Measurements from ENCODE around the gene SOD3. TPM values are rescaled to one million over a fixed set of nuclear protein-coding genes. Genes with fewer than 3 reads are reported as not detected.

The SOD3 gene
- total and polyA plus RNA-seq, 4 experiments from 2014 or later: not detected

DNA sequence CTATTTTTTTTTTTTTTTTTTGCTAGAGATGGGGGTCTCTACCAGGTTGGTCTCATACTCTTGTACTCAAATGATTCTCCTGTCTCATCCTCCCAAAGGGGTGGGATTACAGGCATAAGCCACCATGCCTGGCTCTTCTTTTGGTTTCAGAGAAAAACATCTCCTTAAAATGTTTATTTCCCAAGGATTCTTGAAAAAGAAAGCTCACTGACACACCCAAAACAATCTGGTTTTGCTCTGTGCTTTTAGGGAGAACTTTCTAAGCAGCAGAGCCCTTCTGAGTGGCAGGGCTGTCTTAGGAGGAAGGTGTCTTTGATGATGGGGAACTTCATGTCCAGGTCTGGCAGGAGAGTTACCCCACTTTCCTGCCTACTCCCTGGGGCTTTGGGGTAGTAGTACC lies 1.2 kb downstream of the SOD3 start:
- Histone ChIP-seq H3K27ac (ENCODE audit: low read depth, low read length) (no peak overlapping the region), H3K4me3 (ENCODE audit: low read length in 2 of 2) (no peak overlapping the region), H3K27me3 (ENCODE audit: insufficient read depth, low read length) (peaks cover 3% of the 10 kb centered on the region), H3K36me3 (ENCODE audit: insufficient read depth, low read length) (no peaks in the 10 kb centered on the region), H3K9me3 (ENCODE audit: control insufficient read depth in 1 of 2, low read length in 2 of 2) (no peaks in the 10 kb centered on the region), H3K4me1 (ENCODE audit: insufficient read depth, low read length) (no peaks in the 10 kb centered on the region)
- Mint-ChIP-seq H3K27ac (no peak overlapping the region), H3K27me3 (peaks cover 18 to 33% of the 10 kb centered on the region in 2 donors), H3K9me3 (peaks cover 0 to 3% (median 0%) of the 10 kb centered on the region in 8 donors), H3K4me3 (no peak overlapping the region), H3K4me1 (peaks cover 0 to 5% (median 0%) of the 10 kb centered on the region in 4 donors), H3K36me3 (no peaks in the 10 kb centered on the region)
- no peak for DNase-seq
- intact Hi-C loops (cut with micrococcal nuclease): no loop called here
- CTCF ChIA-PET (ENCODE audit: partially characterized antibody): no interaction called here
- POLR2A ChIA-PET (ENCODE audit: partially characterized antibody): no interaction called here

DNA sequence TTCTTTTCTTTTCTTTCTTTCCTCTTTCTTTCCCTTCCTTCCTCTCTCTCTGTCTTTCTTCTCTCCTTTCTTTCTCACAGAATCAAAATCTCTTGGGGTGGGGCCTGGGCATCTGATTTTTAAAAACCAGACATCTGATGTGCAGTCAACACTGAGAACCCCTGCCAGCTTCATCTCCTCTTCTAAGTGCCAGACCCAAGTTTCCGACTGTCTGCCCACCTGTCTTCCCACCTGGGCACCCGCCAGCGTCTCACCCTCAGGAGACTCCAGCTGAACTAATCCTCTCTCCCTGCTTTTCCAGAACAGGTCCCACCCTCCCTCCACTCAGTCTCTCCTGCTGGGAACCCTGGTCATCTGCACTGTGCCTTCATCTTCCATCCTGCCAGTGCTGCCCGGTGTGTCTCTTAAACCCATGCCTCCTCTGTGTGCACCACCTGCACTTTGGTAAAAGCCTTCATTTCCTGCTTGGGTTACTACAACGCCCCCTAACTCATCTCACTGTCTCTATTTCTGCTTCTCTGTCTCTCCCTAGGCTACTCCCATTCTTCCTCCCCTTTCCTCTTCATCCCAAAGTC lies 2.8 kb downstream of the SOD3 start:
- no peaks in the 10 kb centered on the region for H3K36me3 ChIP-seq (ENCODE audit: insufficient read depth, low read length)
- ChIA-PET POLR2A (ENCODE audit: partially characterized antibody) (no interaction called here), CTCF (ENCODE audit: partially characterized antibody) (no interaction called here)
- peaks cover 0 to 3% (median 0%) of the 10 kb centered on the region in 8 donors for H3K9me3 Mint-ChIP-seq
- H3K27ac ChIP-seq (ENCODE audit: low read depth, low read length): no peak overlapping the region
- H3K27ac Mint-ChIP-seq: no peak overlapping the region
- intact Hi-C loops (cut with micrococcal nuclease): no loop called here
- peaks cover 9% of the 10 kb centered on the region for H3K27me3 ChIP-seq (ENCODE audit: insufficient read depth, low read length)
- no peak overlapping the region for H3K4me3 ChIP-seq (ENCODE audit: low read length in 2 of 2)
- H3K27me3 Mint-ChIP-seq: peaks cover 29 to 39% of the 10 kb centered on the region in 2 donors
- no peaks in the 10 kb centered on the region for H3K36me3 Mint-ChIP-seq
- H3K4me1 ChIP-seq (ENCODE audit: insufficient read depth, low read length): no peaks in the 10 kb centered on the region
- peaks cover 0 to 5% (median 0%) of the 10 kb centered on the region in 4 donors for H3K4me1 Mint-ChIP-seq
- no peaks in the 10 kb centered on the region for H3K9me3 ChIP-seq (ENCODE audit: control insufficient read depth in 1 of 2, low read length in 2 of 2)
- no peak for DNase-seq
- no peak overlapping the region for H3K4me3 Mint-ChIP-seq

DNA sequence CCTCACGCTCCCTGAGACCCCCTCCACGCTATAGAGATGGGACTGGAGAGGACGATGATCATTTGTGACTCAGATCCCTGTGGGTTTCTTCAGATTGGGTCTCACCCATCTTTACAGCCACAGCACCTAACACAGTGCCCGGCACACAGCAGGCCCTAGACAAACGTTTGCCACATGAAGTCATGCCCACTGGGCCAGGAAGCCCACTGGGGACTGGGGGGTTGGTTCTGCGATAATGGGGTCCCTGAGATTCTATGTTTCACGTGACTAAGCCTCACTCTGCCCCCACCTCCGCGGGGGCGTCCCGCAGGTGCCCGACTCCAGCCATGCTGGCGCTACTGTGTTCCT lies 3.8 kb downstream of the SOD3 start:
- peaks cover 9% of the 10 kb centered on the region for H3K27me3 ChIP-seq (ENCODE audit: insufficient read depth, low read length)
- intact Hi-C loops (cut with micrococcal nuclease): no loop called here
- H3K4me1 Mint-ChIP-seq: no peaks in the 10 kb centered on the region

DNA sequence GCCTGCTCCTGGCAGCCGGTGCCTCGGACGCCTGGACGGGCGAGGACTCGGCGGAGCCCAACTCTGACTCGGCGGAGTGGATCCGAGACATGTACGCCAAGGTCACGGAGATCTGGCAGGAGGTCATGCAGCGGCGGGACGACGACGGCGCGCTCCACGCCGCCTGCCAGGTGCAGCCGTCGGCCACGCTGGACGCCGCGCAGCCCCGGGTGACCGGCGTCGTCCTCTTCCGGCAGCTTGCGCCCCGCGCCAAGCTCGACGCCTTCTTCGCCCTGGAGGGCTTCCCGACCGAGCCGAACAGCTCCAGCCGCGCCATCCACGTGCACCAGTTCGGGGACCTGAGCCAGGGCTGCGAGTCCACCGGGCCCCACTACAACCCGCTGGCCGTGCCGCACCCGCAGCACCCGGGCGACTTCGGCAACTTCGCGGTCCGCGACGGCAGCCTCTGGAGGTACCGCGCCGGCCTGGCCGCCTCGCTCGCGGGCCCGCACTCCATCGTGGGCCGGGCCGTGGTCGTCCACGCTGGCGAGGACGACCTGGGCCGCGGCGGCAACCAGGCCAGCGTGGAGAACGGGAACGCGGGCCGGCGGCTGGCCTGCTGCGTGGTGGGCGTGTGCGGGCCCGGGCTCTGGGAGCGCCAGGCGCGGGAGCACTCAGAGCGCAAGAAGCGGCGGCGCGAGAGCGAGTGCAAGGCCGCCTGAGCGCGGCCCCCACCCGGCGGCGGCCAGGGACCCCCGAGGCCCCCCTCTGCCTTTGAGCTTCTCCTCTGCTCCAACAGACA lies 4.4 kb downstream of the SOD3 start:
- H3K9me3 ChIP-seq (ENCODE audit: control insufficient read depth in 1 of 2, low read length in 2 of 2): no peaks in the 10 kb centered on the region
- ChIA-PET CTCF (ENCODE audit: partially characterized antibody) (no interaction called here), POLR2A (ENCODE audit: partially characterized antibody) (no interaction called here)
- H3K4me1 Mint-ChIP-seq: no peaks in the 10 kb centered on the region
- no peak overlapping the region for H3K27ac ChIP-seq (ENCODE audit: low read depth, low read length)
- DNase-seq: no peak
- peaks cover 29 to 40% of the 10 kb centered on the region in 2 donors for H3K27me3 Mint-ChIP-seq
- no peak overlapping the region for H3K4me3 Mint-ChIP-seq
- no peaks in the 10 kb centered on the region for H3K4me1 ChIP-seq (ENCODE audit: insufficient read depth, low read length)
- H3K27ac Mint-ChIP-seq: no peak overlapping the region
- H3K4me3 ChIP-seq (ENCODE audit: low read length in 2 of 2): no peak overlapping the region
- intact Hi-C loops (cut with micrococcal nuclease): no loop called here
- peaks cover 9% of the 10 kb centered on the region for H3K27me3 ChIP-seq (ENCODE audit: insufficient read depth, low read length)
- no peaks in the 10 kb centered on the region for H3K36me3 Mint-ChIP-seq
- H3K36me3 ChIP-seq (ENCODE audit: insufficient read depth, low read length): no peaks in the 10 kb centered on the region
- H3K9me3 Mint-ChIP-seq: peaks cover 0 to 2% (median 0%) of the 10 kb centered on the region in 8 donors

More for the DNA sequence above, 3.8 kb downstream of the SOD3 start:
- H3K27me3 Mint-ChIP-seq: peaks cover 29 to 39% of the 10 kb centered on the region in 2 donors
- H3K36me3 Mint-ChIP-seq: no peaks in the 10 kb centered on the region
- H3K4me1 ChIP-seq (ENCODE audit: insufficient read depth, low read length): no peaks in the 10 kb centered on the region
- no peak for DNase-seq
- H3K4me3 ChIP-seq (ENCODE audit: low read length in 2 of 2): no peak overlapping the region
- H3K9me3 ChIP-seq (ENCODE audit: control insufficient read depth in 1 of 2, low read length in 2 of 2): no peaks in the 10 kb centered on the region
- H3K9me3 Mint-ChIP-seq: peaks cover 0 to 2% (median 0%) of the 10 kb centered on the region in 8 donors
- CTCF ChIA-PET (ENCODE audit: partially characterized antibody): no interaction called here
- H3K27ac Mint-ChIP-seq: no peak overlapping the region
- no peak overlapping the region for H3K27ac ChIP-seq (ENCODE audit: low read depth, low read length)
- no peaks in the 10 kb centered on the region for H3K36me3 ChIP-seq (ENCODE audit: insufficient read depth, low read length)
- H3K4me3 Mint-ChIP-seq: no peak overlapping the region
- POLR2A ChIA-PET (ENCODE audit: partially characterized antibody): no interaction called here

DNA sequence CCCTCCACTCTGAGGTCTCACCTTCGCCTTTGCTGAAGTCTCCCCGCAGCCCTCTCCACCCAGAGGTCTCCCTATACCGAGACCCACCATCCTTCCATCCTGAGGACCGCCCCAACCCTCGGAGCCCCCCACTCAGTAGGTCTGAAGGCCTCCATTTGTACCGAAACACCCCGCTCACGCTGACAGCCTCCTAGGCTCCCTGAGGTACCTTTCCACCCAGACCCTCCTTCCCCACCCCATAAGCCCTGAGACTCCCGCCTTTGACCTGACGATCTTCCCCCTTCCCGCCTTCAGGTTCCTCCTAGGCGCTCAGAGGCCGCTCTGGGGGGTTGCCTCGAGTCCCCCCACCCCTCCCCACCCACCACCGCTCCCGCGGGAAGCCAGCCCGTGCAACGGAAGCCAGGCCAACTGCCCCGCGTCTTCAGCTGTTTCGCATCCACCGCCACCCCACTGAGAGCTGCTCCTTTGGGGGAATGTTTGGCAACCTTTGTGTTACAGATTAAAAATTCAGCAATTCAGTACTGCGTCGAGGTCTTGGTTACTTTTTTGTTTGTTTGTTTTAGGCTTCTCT lies 5.0 kb downstream of the SOD3 start:
- no peak overlapping the region for H3K4me3 ChIP-seq (ENCODE audit: low read length in 2 of 2)
- no peaks in the 10 kb centered on the region for H3K4me1 Mint-ChIP-seq
- no peaks in the 10 kb centered on the region for H3K4me1 ChIP-seq (ENCODE audit: insufficient read depth, low read length)
- H3K36me3 ChIP-seq (ENCODE audit: insufficient read depth, low read length): no peaks in the 10 kb centered on the region
- no peaks in the 10 kb centered on the region for H3K36me3 Mint-ChIP-seq
- ChIA-PET CTCF (ENCODE audit: partially characterized antibody) (no interaction called here), POLR2A (ENCODE audit: partially characterized antibody) (no interaction called here)
- peaks cover 9% of the 10 kb centered on the region for H3K27me3 ChIP-seq (ENCODE audit: insufficient read depth, low read length)
- H3K27ac ChIP-seq (ENCODE audit: low read depth, low read length): no peak overlapping the region
- peaks cover 0 to 2% (median 0%) of the 10 kb centered on the region in 8 donors for H3K9me3 Mint-ChIP-seq
- H3K4me3 Mint-ChIP-seq: no peak overlapping the region
- intact Hi-C loops (cut with micrococcal nuclease): no loop called here
- H3K27me3 Mint-ChIP-seq: peaks cover 29 to 42% of the 10 kb centered on the region in 2 donors
- no peaks in the 10 kb centered on the region for H3K9me3 ChIP-seq (ENCODE audit: control insufficient read depth in 1 of 2, low read length in 2 of 2)
- DNase-seq: no peak
- no peak overlapping the region for H3K27ac Mint-ChIP-seq

DNA sequence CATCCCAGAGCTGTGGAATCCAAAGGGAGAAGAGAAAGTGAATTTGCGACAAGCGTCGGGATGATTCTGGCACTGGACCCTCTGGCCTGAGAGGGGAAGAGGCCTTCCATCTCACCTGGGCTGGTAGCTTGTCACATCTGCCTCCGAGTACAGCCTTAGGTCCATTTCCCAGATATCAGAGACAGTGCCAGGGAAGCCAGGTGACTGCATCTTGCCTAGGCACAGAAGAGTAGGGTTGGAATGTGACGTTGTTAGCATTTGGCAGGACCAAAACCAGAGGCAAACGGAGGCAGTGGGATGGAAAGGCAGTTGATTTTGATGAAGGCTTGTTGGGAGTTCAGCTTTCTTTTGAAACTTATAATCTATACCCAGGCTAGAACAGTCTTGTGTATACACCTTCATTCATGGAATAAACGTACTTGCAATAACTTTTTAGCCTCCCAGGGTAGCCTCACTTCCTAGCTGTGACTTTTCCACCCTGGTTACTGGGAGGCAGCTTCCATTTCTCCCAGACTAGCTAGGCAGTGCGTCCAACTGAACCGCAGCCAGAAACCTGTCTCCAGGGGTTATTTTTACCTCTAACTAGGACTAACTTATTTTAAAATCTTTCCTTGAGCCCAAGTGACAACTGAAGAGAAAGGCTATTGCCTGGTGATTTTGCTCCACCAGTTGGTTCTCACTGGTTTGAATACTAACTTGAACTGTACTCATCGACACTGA lies 5.9 kb downstream of the SOD3 start:
- Mint-ChIP-seq H3K9me3 (no peaks in the 10 kb centered on the region), H3K27ac (no peak overlapping the region), H3K36me3 (no peaks in the 10 kb centered on the region), H3K4me1 (no peaks in the 10 kb centered on the region), H3K4me3 (no peak overlapping the region), H3K27me3 (peaks cover 29 to 39% of the 10 kb centered on the region in 2 donors)
- POLR2A ChIA-PET (ENCODE audit: partially characterized antibody): interaction anchor here (0.6 kb wide), 1 partner anchor 11 kb away, joined by 3 read pairs; no protein-coding TSS in a partner anchor
- Histone ChIP-seq H3K4me1 (ENCODE audit: insufficient read depth, low read length) (no peaks in the 10 kb centered on the region), H3K9me3 (ENCODE audit: control insufficient read depth in 1 of 2, low read length in 2 of 2) (no peaks in the 10 kb centered on the region), H3K36me3 (ENCODE audit: insufficient read depth, low read length) (no peaks in the 10 kb centered on the region), H3K27me3 (ENCODE audit: insufficient read depth, low read length) (peaks cover 9% of the 10 kb centered on the region), H3K27ac (ENCODE audit: low read depth, low read length) (no peak overlapping the region), H3K4me3 (ENCODE audit: low read length in 2 of 2) (no peak overlapping the region)
- CTCF ChIA-PET (ENCODE audit: partially characterized antibody): no interaction called here
- no peak for DNase-seq
- intact Hi-C loops (cut with micrococcal nuclease): no loop called here

DNA sequence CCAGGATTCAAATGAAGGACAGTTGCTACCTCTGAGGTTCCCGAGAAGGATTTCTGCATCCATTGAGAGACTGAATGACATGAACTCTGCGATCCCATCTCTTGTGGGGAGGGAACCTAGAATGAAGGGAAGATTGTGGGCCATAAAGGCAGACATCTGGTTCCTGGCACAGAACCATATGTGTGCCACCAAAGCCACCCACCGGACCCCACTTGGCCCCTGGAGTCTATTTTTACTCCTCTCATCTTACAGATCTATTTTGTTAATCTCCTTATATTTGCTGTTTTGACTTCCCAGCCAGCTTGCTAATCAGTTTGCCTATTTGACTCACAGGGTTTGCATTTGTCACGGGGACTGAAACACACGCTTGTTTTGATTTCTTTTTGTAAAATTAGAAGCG lies 7.3 kb downstream of the SOD3 start:
- Mint-ChIP-seq H3K27me3 (peaks cover 29 to 36% of the 10 kb centered on the region in 2 donors), H3K9me3 (no peaks in the 10 kb centered on the region), H3K36me3 (no peaks in the 10 kb centered on the region), H3K4me1 (no peaks in the 10 kb centered on the region), H3K4me3 (no peak overlapping the region), H3K27ac (no peak overlapping the region)
- Histone ChIP-seq H3K9me3 (ENCODE audit: control insufficient read depth in 1 of 2, low read length in 2 of 2) (no peaks in the 10 kb centered on the region), H3K4me3 (ENCODE audit: low read length in 2 of 2) (no peak overlapping the region), H3K27me3 (ENCODE audit: insufficient read depth, low read length) (peaks cover 9% of the 10 kb centered on the region), H3K4me1 (ENCODE audit: insufficient read depth, low read length) (no peaks in the 10 kb centered on the region), H3K27ac (ENCODE audit: low read depth, low read length) (no peak overlapping the region), H3K36me3 (ENCODE audit: insufficient read depth, low read length) (no peaks in the 10 kb centered on the region)
- POLR2A ChIA-PET (ENCODE audit: partially characterized antibody): no interaction called here
- CTCF ChIA-PET (ENCODE audit: partially characterized antibody): no interaction called here
- no peak for DNase-seq
- intact Hi-C loops (cut with micrococcal nuclease): no loop called here
